GM12864 (cell line): ENCODE data around the gene ZNF800.

Experiments
- DNase-seq: peaks from one replicate; pipeline ENCODE4 v3.0.0-alpha.2; 2011; ENCODE audit warnings: low read depth
- H3K4me3 ChIP-seq: 2 replicates; pipeline ENCODE4 v1.5.1; 2011; ENCODE audit warnings: mild to moderate bottlenecking, low read depth, low read length, control low read depth
- TF ChIP-seq, protein P1 (sequence below): IDR thresholded peaks from 2 replicates; pipeline ENCODE4 v1.5.1; 2011; ENCODE audit warnings: low read depth, mild to moderate bottlenecking, moderate library complexity, low read length, control low read depth, inconsistent platforms; ENCODE audit errors: missing control alignments

ZNF800 gene

DNA sequence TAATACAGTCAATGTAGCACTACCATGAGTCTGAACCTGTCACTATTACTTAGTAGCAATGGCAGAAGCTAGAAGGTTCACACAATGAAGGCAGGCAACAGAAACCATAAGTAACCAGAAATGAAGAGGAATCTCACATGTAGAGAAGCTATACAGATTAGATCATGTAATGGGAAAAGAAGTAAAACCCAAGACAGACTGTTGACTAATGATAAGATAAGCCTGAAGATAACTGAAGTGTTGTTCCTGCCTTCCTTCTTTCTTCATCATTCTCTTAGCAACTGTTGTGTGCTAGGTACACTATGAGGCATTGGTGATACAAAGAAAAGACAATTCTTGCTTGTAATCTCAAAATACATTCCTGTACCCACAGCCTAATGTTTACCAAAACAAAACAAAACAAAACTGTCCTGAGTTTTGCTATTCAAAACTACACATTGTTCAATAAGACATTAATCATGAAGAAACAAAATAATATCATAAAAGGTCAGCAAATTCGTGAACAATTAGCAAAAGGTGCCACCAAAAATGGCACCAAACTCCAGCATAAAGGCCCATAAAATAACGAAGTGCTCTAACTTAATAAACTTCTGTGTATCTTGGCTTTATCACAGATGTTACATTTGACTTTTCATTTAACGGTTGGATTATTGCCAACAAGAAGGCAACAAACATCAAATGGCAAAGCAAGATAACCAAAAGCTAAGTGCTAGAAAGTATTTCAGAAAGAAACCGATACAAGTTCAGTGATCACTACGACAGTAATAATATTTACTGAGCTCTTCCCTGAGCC lies 27.1 kb downstream of the ZNF800 start:
- H3K4me3 ChIP-seq, result no peak overlapping the region
- no peak for DNase-seq

DNA sequence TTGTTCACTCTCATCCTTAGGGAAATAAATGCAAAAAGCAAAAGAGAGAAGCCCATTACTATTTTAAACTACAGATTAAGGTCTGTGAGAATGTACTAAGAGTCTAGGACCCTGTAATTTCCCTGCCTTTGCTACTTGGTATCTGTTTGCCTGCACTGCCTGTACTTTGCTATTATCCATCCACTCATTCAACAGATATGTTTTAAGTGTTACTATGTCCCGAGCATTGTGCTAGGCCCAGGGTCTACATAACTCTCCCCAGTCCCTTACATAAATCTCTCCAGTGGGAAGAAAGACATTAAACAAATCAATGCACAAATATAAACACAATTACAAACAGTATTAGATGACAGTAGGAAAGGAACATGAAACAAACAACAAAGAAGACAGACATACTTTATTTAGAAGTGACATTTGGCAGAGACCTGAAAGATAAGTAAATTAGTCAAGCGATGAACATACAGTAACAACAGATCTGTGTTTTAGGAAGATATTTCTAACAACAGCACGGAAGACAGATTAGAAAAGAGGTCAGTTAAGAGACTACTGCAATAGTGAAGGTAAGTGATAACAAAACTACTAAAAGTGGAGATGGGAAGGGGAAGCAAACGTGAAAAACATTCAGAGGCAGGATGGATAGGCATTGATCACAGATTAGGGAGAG lies 30.0 kb downstream of the ZNF800 start:
- TF ChIP-seq, protein P1, sequence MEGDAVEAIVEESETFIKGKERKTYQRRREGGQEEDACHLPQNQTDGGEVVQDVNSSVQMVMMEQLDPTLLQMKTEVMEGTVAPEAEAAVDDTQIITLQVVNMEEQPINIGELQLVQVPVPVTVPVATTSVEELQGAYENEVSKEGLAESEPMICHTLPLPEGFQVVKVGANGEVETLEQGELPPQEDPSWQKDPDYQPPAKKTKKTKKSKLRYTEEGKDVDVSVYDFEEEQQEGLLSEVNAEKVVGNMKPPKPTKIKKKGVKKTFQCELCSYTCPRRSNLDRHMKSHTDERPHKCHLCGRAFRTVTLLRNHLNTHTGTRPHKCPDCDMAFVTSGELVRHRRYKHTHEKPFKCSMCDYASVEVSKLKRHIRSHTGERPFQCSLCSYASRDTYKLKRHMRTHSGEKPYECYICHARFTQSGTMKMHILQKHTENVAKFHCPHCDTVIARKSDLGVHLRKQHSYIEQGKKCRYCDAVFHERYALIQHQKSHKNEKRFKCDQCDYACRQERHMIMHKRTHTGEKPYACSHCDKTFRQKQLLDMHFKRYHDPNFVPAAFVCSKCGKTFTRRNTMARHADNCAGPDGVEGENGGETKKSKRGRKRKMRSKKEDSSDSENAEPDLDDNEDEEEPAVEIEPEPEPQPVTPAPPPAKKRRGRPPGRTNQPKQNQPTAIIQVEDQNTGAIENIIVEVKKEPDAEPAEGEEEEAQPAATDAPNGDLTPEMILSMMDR, result no peak
- DNase-seq, result no peak
- H3K4me3 ChIP-seq, result no peak overlapping the region

More for the DNA sequence above, 27.1 kb downstream of the ZNF800 start:
- TF ChIP-seq, protein P1, result no peak

DNA sequence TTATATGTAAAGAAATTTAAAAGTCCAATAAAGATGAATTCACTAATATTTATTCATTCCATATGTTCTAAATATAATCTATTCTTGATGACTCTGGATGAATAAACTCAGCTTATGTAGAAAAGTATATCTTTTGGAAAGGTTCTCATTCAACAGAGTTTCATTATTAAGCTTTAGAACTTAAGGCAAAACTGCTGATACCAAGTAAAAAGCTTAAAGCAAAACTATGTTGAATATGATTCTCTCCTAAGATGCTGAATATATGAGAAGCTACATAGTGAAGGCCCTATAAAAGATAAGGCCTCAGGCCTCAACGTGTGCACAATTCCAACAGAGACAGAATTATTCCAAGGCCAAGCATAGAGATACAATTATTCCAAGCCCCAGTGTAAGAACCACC lies 30.8 kb downstream of the ZNF800 start:
- H3K4me3 ChIP-seq, result no peak overlapping the region
- TF ChIP-seq, protein P1, result no peak
- no peak for DNase-seq

DNA sequence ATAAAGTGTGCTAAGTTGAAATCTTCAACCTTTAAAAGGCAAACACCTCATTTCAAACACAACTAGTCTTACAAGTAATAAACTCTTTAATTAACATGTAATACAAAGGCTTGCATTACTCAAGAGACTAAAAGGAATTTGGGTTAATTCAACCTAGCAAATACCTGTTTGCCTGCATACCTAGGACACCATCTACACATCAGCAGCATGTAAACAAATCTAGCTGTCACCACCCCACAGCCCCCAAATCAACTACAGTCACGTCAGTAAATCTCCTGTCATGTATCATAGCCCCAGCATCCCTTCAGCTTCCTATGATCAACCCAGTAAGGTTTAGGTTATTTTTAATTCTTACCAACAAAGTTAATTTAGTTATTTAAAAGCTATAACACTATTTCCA lies 33.5 kb downstream of the ZNF800 start:
- H3K4me3 ChIP-seq, result no peak overlapping the region
- no peak for DNase-seq
- TF ChIP-seq, protein P1, result no peak

DNA sequence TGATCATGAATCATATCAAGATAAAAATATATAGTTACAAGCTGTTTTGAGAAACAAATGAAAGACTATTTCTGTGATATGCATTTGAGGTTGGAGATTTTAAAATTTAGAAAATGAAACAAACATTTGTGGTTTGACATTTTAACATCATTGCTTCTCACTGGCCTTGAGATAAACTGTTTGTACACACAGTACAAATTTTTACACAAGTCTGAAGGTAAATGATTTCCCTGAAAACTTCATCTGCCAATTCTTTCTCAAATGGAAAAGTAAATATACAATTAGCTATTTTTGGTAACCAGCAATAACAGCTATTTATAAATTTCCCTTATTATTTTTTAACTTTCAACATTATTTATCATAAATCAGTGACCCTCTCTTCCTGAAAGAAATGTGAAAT lies 38.6 kb downstream of the ZNF800 start:
- DNase-seq, result no peak
- TF ChIP-seq, protein P1, result no peak
- H3K4me3 ChIP-seq, result no peak overlapping the region

DNA sequence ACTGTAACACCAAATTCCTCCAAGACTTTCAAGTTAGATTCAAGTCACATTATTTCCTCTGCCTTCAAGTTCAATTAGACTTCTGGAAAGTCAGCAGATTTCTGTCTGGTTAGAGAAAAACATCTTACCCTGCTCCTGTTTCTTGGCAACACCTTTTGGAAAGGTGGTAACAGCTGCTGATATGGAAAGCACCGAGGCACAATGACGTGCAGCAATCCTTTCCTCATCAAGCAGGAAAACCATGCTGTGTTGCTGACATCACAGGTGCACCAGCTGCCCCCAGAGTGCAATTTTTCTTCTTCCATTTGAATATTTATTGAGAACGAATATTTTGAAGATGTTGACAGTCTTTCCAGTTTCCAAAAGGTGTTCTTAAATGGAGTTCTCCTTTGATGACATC lies 41.9 kb downstream of the ZNF800 start:
- TF ChIP-seq, protein P1, result no peak
- H3K4me3 ChIP-seq, result no peak overlapping the region
- no peak for DNase-seq
